Prostate gland (tissue), 2 donors: Measurements from ENCODE around the gene IL1RAPL2.

Source experiments
- CTCF ChIP-seq, 4 experiments: fragments of 200-600 bp in 2 of 4; fragments of 450-650 bp in 2 of 4; sonication (generic) in 2 of 4; IDR thresholded peaks; 1 replicate in 3 of 4; 2 replicates in 1 of 4; pipeline ENCODE4 v1.5.1; 2016 to 2019; ENCODE audit warnings: antibody characterized with exemption in 4 of 4, mild to moderate bottlenecking in 2 of 4, moderate library complexity in 2 of 4
- POLR2A ChIP-seq: fragments of 450-650 bp; IDR thresholded peaks from one replicate; pipeline ENCODE4 v1.6.1; 2016; ENCODE audit warnings: antibody characterized with exemption, mild to moderate bottlenecking

- no peak for TF ChIP-seq CTCF (IDR thresholded peaks at IDR 0.05)
- TF ChIP-seq POLR2A = no peak
These were observed 783.5 kb downstream of the IL1RAPL2 start for GRCh38 chrX:105349476-105349875.
